ENCODE data around the gene DLG2. TPM values are rescaled to one million over a fixed set of nuclear protein-coding genes. Genes with fewer than 3 reads are reported as not detected.
"Not testable (repeated sequence)": the region's sequence is repeated elsewhere in the genome, so short reads cannot be mapped to it uniquely, and the experiment has no call there.

DLG2 gene
- total RNA-seq, 1 donor from 2014 or later, result 6.3 TPM

- ATAC-seq, result no peak
Observed at GRCh38 chr11:83480251-83480650, 2146.9 kb downstream of the DLG2 start.

- no peak for ATAC-seq
Observed at GRCh38 chr11:83477772-83478171, 2149.4 kb downstream of the DLG2 start.

- ATAC-seq, result no peak
Observed at GRCh38 chr11:83475760-83476159, 2151.4 kb downstream of the DLG2 start.

DNA sequence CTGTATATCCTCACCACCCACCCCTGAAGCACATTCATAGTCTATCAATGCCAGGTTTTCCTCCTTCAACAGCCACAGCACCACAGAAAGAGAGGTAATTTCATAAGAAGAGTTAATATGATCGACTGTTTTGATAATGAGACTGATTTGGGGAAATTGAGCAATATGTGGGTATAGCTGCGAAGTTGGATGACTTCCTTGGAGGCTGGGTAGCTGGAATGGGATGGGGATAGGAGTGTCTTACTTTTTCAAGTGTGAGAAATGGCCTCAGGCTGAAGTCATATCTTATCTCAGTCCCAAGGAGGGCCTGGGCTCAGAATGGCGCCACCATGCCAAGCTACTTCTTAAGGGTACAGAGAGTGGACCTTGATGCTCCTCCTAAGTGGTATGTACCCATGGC, 2153.4 kb downstream of the DLG2 start:
- no peak for ATAC-seq

DNA sequence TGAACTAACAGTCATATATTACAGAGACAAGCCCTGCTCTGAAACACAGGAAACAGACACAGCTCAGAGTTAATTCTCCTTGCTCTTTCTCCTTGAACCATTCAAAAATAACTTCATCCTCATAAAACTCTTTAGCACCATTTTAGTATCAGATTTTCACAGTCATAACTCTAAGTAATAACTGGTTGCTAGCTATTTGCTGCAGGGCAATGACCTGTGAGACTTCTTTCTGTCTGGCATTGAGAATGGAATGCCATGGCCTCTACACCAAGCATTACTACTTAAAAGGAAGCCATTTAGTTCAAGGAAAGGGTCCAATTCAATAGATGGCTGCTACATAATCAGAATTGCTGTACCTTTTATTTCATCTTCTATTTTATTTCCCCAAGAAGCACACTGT, 2154.3 kb downstream of the DLG2 start:
- no peak for ATAC-seq

- ATAC-seq, result no peak
Observed at GRCh38 chr11:83471831-83472727, 2155.1 kb downstream of the DLG2 start.

GRCh38 chr11:83467837-83468236, 2159.3 kb downstream of the DLG2 start:
- no peak for ATAC-seq

GRCh38 chr11:83464160-83464944, 2162.8 kb downstream of the DLG2 start:
- no peak for ATAC-seq

DNA sequence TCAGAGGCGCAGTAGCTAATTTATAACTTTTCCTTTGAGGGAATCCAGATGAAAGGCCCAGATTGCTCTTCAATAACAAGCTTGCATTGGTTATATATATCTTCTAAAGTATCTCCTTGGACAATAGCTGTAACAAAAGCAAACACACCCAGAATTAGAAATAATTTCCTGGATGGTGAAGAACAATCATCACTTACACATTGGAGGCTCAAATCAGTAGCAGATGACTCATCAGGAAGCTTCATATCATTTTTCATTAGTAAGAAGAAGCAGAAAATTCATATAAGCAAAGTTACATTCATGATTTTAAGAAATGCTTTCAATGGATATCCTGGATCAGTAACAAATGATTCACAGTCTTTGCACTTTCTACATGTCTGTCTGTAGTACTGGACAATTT, 2167.3 kb downstream of the DLG2 start:
- peak; percentile 41 for ATAC-seq

DNA sequence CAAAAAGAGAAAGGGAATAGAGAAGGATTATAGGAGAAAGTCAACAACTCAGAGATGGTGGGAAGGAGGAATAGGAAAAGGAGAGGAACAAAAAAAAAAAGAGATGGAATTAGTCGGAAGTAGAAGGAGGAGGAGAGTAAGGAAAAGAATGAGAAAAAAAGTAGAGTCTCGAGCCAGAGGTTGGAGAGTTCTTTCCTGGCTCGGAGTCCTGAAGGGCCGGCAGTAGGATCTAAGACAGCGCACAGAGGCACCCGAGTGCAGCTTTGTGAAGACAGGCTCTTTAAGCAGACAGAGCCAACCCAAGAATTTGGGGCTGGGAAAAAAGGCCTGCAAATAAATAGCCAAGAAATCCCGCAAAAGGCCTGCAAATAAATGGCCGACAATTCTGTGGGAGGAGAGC, 2170.6 kb downstream of the DLG2 start:
- no peak for ATAC-seq

DNA sequence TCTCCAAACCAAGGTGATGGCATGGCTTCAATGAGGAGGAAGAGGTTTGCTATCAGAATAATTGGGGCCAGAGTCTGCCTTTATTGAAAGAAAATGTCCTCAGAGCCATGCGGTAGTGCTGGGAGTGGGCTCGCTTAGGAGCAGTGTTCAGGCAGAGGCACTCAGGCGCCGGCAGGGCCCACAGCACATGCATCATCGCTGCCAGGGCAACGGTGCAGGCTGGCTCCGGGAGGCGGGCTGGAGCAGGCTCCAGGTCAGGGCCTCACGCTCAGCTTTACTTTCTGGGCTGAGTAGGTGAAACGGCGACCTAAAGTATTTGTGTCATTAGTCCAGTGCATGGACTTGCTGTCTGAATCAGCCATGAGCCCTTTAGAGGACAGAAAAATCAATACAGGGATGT, 2171.1 kb downstream of the DLG2 start:
- ATAC-seq, result no peak

GRCh38 chr11:83455356-83455755, 2171.8 kb downstream of the DLG2 start:
- no peak for ATAC-seq

DNA sequence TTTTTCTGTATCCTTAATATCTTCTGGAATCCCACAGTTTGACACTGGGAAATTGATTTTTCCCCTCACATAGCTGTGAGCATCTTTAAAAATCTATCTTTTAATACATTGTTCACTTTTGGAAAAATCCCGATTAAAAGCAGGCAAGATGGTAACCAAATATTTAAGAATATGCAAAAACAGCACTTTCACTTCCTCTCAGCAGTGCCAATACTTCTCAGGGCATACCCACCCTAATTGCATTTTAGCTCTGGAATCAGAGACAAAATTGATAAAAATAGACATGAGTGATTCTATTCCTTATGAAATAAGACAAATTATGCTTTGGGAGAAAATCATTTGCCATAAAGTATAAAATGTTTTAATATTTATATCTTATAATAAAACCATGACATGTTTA, 2172.5 kb downstream of the DLG2 start:
- ATAC-seq, result no peak

- no peak for ATAC-seq
Observed at GRCh38 chr11:83449338-83449913, 2177.7 kb downstream of the DLG2 start.

DNA sequence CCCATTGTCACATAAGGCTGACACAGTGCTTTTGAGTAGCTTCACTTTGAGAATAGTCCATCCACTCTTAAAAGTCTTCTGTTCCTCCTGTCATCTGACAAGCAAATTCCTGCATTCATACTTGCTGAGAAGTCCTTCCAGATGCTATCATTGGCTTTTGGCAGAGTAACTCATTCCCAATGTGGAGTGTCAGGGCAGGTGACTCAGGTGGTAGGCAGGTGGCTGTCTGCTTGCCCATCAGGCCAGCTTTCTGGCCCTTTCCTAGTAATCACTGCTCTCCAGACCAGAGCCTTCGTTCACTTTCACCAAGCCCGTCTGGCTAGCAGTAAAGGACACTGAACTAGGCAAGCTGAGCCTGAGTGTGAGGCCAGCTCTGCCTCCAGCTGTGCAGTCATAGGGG, 2178.5 kb downstream of the DLG2 start:
- no peak for ATAC-seq

- not testable (repeated sequence) for ATAC-seq
Observed at GRCh38 chr11:83443880-83444279, 2183.3 kb downstream of the DLG2 start.

GRCh38 chr11:83441601-83442000, 2185.5 kb downstream of the DLG2 start:
- no peak for ATAC-seq

DNA sequence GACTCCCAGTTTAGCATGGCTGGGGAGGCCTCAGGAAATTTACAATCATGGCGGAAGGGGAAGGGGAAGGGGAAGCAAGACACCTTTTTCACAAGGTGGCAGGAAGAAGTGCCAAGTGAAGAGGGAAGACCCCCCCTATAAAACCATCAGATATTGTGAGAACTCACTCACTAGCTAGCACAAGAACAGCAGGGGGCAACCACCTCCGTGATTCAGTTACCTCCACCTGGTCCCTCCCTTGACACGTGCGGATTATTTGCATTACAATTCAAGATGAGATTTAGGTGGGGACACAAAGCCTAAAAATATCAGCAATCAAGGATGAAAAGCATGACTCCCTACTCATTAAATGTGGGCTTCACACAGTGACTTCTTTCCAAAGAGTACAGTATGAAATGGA, 2186.0 kb downstream of the DLG2 start:
- no peak for ATAC-seq

- ATAC-seq, result no peak
Observed at GRCh38 chr11:83438438-83438837, 2188.7 kb downstream of the DLG2 start.

GRCh38 chr11:83437939-83438338, 2189.2 kb downstream of the DLG2 start:
- ATAC-seq, result no peak

DNA sequence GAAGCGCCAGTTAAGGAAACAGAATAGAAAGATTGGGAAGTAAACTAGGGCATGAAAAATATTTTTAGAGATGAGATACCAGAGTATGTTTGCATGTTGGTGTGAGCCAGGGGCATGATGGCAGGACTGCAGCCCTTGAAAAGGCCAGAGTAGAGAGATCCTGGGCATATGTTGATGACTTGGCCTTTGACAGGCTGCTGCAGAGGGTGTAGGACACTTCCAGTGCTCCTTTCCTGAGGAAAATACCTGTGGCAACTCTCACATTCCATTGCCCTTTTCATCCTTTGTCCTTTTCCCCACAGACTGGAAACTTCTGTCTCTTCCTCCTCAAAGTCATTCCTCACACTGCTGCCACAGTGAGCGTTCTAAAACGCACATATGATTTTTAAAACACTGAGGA, 2190.3 kb downstream of the DLG2 start:
- no peak for ATAC-seq

GRCh38 chr11:83434812-83435211, 2192.3 kb downstream of the DLG2 start:
- not testable (repeated sequence) for ATAC-seq

DNA sequence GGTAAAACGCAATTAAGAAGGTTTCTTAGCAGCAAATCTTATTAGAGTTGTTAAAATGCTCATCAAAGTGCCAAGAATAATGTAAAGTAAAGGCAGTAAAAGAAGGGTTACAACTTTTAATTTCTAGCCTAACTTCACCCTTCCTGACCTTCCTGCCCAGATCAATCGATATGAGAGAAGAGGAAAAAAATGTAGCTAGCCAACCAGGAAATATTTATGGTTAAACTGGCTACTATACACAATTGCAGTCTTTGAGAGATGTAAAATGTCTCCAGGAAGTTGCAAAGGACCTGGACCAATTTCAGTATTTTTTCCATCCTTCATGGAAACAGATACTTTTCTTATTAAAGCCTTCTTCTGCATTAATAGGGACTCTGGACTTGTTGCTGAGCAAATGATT, 2199.2 kb downstream of the DLG2 start:
- no peak for ATAC-seq

DNA sequence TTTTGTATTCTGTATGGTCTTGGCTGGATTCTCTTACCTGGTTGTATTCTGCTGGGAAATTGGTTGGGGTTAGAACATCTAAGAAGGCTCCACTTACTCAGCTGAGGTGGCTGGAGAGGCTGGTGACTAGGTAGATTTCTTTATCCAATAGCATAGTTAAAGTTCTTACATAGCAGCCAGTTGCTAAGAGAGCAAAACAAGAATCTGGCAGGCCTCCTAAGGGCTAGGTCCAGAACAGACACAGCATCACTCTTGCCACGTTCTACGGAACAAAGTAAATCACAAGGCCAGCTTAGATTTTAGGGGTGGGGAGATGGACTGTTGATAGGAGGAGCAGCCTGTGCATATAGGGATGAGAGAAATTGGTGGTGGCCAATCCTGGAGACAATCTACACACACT, 2199.6 kb downstream of the DLG2 start:
- no peak for ATAC-seq

Measured in esophagus mucosa (tissue), 1 donor.